GM23338 (cell line): ENCODE results near the gene OR2V2.

ENCODE experiments used
- EZH2 ChIP-seq: fragments of 200-600 bp; sonication (generic); IDR thresholded peaks from one replicate; pipeline ENCODE4 v1.8.0; 2017; ENCODE audit warnings: antibody characterized with exemption, mild to moderate bottlenecking, low read depth; ENCODE audit not compliant: unreplicated experiment
- JUNB ChIP-seq: IDR thresholded peaks from one replicate; pipeline ENCODE4 v1.6.1; 2016; ENCODE audit warnings: antibody characterized with exemption; ENCODE audit not compliant: unreplicated experiment
- POLR2AphosphoS5 ChIP-seq: IDR thresholded peaks from 2 replicates; pipeline ENCODE4 v1.6.1; 2016; ENCODE audit warnings: antibody characterized with exemption, low read depth
- TF ChIP-seq, protein P1 (sequence below), 2 experiments: fragments of 200-600 bp in 1 of 2; sonication (generic) in 1 of 2; conservative IDR thresholded peaks; 2 replicates each; pipeline versions ENCODE4 v1.5.1 to v1.6.1; 2016 to 2017; ENCODE audit warnings: antibody characterized with exemption in 2 of 2, low read depth in 2 of 2, mild to moderate bottlenecking in 2 of 2, moderate library complexity in 1 of 2

DNA sequence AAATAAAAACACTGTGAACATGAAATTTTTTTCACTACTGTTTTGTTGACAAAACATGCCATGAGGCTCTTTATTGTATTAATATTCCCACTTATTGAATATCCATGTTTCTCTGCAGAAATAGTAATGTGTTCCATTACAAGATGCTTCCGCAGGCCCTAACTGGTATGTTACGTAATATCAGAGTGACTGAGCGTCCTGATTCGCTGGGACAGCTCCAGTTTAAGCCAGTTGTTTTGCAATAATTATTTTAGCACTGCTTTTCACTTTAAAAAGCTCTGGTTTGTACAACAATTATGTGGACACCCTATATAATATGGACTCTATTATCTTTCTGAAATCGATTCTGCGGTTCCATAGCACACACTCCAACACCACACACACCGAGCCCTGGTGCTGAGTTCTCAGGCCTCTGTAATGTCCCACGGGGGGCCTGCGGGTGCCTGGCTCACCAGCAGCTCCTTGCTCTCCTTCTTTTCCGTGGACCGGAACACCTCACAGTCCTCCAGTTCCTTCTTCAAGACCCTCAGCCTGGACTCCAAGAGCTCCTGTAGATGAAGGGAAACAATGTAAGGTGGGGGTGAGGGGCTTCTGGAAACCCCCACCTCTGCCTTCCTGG lies 55.8 kb downstream of the OR2V2 start:
- TF ChIP-seq, protein P1, sequence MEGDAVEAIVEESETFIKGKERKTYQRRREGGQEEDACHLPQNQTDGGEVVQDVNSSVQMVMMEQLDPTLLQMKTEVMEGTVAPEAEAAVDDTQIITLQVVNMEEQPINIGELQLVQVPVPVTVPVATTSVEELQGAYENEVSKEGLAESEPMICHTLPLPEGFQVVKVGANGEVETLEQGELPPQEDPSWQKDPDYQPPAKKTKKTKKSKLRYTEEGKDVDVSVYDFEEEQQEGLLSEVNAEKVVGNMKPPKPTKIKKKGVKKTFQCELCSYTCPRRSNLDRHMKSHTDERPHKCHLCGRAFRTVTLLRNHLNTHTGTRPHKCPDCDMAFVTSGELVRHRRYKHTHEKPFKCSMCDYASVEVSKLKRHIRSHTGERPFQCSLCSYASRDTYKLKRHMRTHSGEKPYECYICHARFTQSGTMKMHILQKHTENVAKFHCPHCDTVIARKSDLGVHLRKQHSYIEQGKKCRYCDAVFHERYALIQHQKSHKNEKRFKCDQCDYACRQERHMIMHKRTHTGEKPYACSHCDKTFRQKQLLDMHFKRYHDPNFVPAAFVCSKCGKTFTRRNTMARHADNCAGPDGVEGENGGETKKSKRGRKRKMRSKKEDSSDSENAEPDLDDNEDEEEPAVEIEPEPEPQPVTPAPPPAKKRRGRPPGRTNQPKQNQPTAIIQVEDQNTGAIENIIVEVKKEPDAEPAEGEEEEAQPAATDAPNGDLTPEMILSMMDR (conservative IDR thresholded peaks at IDR 0.05; ENCODE audit: low read depth in 2 of 2): no peak
- TF ChIP-seq EZH2 (peak; percentile 24), POLR2AphosphoS5 (no peak), JUNB (no peak)
